MM.1S (cell line): ENCODE data around the gene TMPRSS3.

Experiments used
- DNase-seq: peaks from one replicate; pipeline ENCODE4 v3.0.0-alpha.2; 2015
- H2AFZ ChIP-seq: fragments of 300-600 bp; sonication (generic); 2 replicates; pipeline ENCODE4 v1.6.0; 2016; ENCODE audit warnings: antibody characterized with exemption, low read length
- H3F3A ChIP-seq: fragments of 300-600 bp; sonication (generic); 2 replicates; pipeline ENCODE4 v1.6.1; 2016; ENCODE audit warnings: mild to moderate bottlenecking, antibody characterized with exemption, low read length, moderate library complexity, mixed read lengths; ENCODE audit not compliant: insufficient read depth
- H3K27ac ChIP-seq: fragments of 300-600 bp; sonication (generic); 2 replicates; pipeline ENCODE4 v1.5.1; 2016; ENCODE audit warnings: mild to moderate bottlenecking, low read length
- H3K27me3 ChIP-seq: fragments of 300-600 bp; sonication (generic); replicated peaks from 2 replicates; pipeline ENCODE4 v1.6.0; 2016; ENCODE audit warnings: low read length; ENCODE audit not compliant: insufficient read depth
- H3K36me3 ChIP-seq: fragments of 300-600 bp; sonication (generic); replicated peaks from 2 replicates; pipeline ENCODE4 v1.6.1; 2016; ENCODE audit warnings: mild to moderate bottlenecking, low read length, mixed read lengths; ENCODE audit not compliant: insufficient read depth
- H3K4me1 ChIP-seq: fragments of 300-600 bp; sonication (generic); 2 replicates; pipeline ENCODE4 v1.6.1; 2016; ENCODE audit warnings: low read length, mixed read lengths
- H3K4me2 ChIP-seq: fragments of 300-600 bp; sonication (generic); 2 replicates; pipeline ENCODE4 v1.6.0; 2016; ENCODE audit warnings: low read depth, low read length
- H3K4me3 ChIP-seq: fragments of 300-600 bp; sonication (generic); 2 replicates; pipeline ENCODE4 v1.5.1; 2016; ENCODE audit warnings: low read length, mixed read lengths
- H3K79me2 ChIP-seq: fragments of 300-600 bp; sonication (generic); 2 replicates; pipeline ENCODE4 v1.6.1; 2016; ENCODE audit warnings: mixed run types, low read length, mixed read lengths
- H3K9ac ChIP-seq: fragments of 300-600 bp; sonication (generic); 2 replicates; pipeline ENCODE4 v1.6.1; 2016; ENCODE audit warnings: low read length, mixed read lengths
- H3K9me2 ChIP-seq: fragments of 300-600 bp; sonication (generic); replicated peaks from 2 replicates; pipeline ENCODE4 v1.6.1; 2016; ENCODE audit warnings: mild to moderate bottlenecking, low read length, mixed read lengths; ENCODE audit not compliant: insufficient read depth
- H3K9me3 ChIP-seq: fragments of 300-600 bp; sonication (generic); replicated peaks from 2 replicates; pipeline ENCODE4 v1.6.1; 2016; ENCODE audit warnings: mild to moderate bottlenecking, low read length, mixed read lengths; ENCODE audit not compliant: insufficient read depth
- H4K20me1 ChIP-seq: fragments of 300-600 bp; sonication (generic); 2 replicates; pipeline ENCODE4 v1.6.1; 2016; ENCODE audit warnings: mild to moderate bottlenecking, low read length, moderate library complexity, mixed read lengths; ENCODE audit not compliant: insufficient read depth
- EZH2 ChIP-seq: fragments of 300-600 bp; sonication (generic); optimal IDR thresholded peaks from 2 replicates; pipeline ENCODE3; 2017; ENCODE audit warnings: low read depth, mild to moderate bottlenecking, antibody characterized with exemption, low read length, mixed read lengths
- EZH2phosphoT487 ChIP-seq: fragments of 300-600 bp; sonication (generic); IDR thresholded peaks from 2 replicates; pipeline ENCODE4 v1.6.1; 2018; ENCODE audit warnings: antibody characterized with exemption, low read length
- TF ChIP-seq, protein P1 (sequence below): fragments of 300-600 bp; sonication (generic); IDR thresholded peaks from 2 replicates; pipeline ENCODE4 v1.5.1; 2016; ENCODE audit warnings: antibody characterized with exemption, low read length, mixed read lengths

Gene TMPRSS3

DNA sequence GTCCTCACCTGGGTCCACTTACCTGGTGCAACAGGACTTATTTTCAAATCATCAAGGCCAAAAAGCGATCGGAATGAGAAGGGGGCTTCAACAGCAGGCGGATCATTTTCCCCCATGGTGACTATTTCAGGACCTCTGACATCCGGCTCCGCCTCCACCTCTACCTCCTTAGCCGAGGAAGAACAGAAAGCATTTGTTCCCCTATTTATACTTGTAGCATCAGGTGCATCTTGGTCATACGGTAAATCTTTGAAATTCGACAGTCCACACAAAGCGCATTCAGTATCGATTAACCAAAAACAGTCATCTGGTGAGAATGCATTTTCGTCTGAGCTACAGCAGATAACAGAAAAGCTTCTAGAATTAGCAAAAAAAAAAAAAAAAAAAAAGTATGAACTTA lies 550 bp downstream of the TMPRSS3 start:
- no peak overlapping the region for H3K4me3 ChIP-seq
- H3K27me3 ChIP-seq, result peaks cover 88% of the 10 kb centered on the region
- no peak overlapping the region for H3K9ac ChIP-seq
- H3F3A ChIP-seq, result no peaks in the 10 kb centered on the region
- no peaks in the 10 kb centered on the region for H3K36me3 ChIP-seq
- TF ChIP-seq EZH2 (no peak), EZH2phosphoT487 (no peak)
- TF ChIP-seq, protein P1, sequence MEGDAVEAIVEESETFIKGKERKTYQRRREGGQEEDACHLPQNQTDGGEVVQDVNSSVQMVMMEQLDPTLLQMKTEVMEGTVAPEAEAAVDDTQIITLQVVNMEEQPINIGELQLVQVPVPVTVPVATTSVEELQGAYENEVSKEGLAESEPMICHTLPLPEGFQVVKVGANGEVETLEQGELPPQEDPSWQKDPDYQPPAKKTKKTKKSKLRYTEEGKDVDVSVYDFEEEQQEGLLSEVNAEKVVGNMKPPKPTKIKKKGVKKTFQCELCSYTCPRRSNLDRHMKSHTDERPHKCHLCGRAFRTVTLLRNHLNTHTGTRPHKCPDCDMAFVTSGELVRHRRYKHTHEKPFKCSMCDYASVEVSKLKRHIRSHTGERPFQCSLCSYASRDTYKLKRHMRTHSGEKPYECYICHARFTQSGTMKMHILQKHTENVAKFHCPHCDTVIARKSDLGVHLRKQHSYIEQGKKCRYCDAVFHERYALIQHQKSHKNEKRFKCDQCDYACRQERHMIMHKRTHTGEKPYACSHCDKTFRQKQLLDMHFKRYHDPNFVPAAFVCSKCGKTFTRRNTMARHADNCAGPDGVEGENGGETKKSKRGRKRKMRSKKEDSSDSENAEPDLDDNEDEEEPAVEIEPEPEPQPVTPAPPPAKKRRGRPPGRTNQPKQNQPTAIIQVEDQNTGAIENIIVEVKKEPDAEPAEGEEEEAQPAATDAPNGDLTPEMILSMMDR, result no peak
- no peak overlapping the region for H2AFZ ChIP-seq
- no peak for DNase-seq
- H3K4me1 ChIP-seq, result 0 out of 2 replicates have a peak, but pooled peaks cover under 1% of the 10 kb centered on the region
- H3K9me2 ChIP-seq, result no peaks in the 10 kb centered on the region
- H3K79me2 ChIP-seq, result no peaks in the 10 kb centered on the region
- H3K9me3 ChIP-seq, result no peaks in the 10 kb centered on the region
- H3K4me2 ChIP-seq, result no peak overlapping the region
- no peak overlapping the region for H3K27ac ChIP-seq
- no peaks in the 10 kb centered on the region for H4K20me1 ChIP-seq

DNA sequence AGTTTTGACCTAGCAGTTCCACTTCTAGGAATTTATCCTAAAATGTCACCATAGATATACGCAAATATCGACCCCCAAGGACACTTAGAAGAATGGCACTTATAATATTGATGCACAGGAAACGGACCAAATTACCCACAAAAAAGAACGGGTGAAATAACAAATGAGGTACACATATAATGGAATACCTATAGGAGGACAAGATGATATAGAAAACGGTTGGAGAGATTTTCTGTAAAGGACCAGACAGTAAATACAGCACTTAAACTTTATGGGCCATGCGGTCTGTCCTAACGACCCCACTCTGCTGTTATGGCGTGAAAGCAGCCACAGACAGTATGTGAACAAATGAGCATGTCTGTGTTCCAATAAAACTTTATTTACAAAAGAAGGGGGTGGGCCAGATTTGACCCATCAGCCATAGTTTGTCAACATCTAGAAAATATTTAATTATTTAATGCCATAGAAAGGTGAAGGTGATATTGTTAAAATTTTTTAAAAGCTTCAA lies 2.4 kb downstream of the TMPRSS3 start:
- H3K27me3 ChIP-seq, result peaks cover 88% of the 10 kb centered on the region
- H3K36me3 ChIP-seq, result no peaks in the 10 kb centered on the region
- H3F3A ChIP-seq, result peaks cover 6% of the 10 kb centered on the region; the same call in 1 of the 2 replicates
- H3K4me2 ChIP-seq, result no peak overlapping the region
- H2AFZ ChIP-seq, result no peak overlapping the region
- H3K79me2 ChIP-seq, result no peaks in the 10 kb centered on the region
- H3K4me3 ChIP-seq, result no peak overlapping the region
- H3K9me2 ChIP-seq, result no peaks in the 10 kb centered on the region
- H4K20me1 ChIP-seq, result no peaks in the 10 kb centered on the region
- no peak overlapping the region for H3K9ac ChIP-seq
- H3K9me3 ChIP-seq, result no peaks in the 10 kb centered on the region
- H3K27ac ChIP-seq, result no peak overlapping the region
- no peak for DNase-seq
- TF ChIP-seq EZH2 (no peak), EZH2phosphoT487 (no peak)
- TF ChIP-seq, protein P1, result no peak
- peaks cover 15% of the 10 kb centered on the region for H3K4me1 ChIP-seq

DNA sequence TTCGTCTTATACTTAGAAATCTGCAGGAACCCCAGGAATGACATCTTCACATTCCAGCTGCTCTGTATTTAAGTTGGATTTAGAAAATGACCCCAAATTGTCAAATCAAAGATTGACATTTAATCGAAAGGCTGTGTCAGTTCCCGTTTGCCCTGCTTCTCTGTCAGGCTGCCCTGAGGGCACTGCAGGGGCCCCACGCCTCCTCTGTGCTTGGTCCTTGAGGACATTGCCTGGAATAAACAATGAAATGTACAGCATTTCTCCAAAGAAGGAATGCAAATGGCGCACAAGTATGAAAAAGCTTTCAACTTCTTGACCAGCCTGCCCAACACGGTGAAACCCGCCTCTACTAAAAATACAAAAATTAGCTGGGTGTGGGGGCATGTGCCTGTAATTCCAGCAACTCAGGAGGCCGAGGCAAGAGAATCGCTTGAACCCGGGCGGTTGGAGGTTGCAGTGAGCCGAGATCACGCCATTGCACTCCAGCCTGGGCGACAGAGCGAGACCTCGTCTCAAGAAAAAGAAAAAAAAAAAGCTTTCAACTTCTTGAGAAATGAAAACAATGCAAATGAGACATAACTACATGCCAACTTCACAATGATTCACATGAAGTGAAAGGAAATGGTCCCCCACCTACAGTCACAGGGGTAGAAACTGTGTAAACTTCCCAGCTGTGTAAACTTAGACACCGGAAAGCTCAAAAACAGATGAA lies 3.0 kb downstream of the TMPRSS3 start:
- H3K4me3 ChIP-seq, result no peak overlapping the region
- H3K9me2 ChIP-seq, result no peaks in the 10 kb centered on the region
- H3F3A ChIP-seq, result peaks cover 6% of the 10 kb centered on the region; the same call in 1 of the 2 replicates
- no peaks in the 10 kb centered on the region for H3K79me2 ChIP-seq
- no peak for TF ChIP-seq EZH2phosphoT487
- TF ChIP-seq, protein P1, result no peak
- TF ChIP-seq EZH2, result no peak
- no peak for DNase-seq
- no peak overlapping the region for H3K4me2 ChIP-seq
- no peaks in the 10 kb centered on the region for H4K20me1 ChIP-seq
- H3K36me3 ChIP-seq, result no peaks in the 10 kb centered on the region
- peaks cover 20% of the 10 kb centered on the region for H3K4me1 ChIP-seq
- no peak overlapping the region for H2AFZ ChIP-seq
- peaks cover 88% of the 10 kb centered on the region for H3K27me3 ChIP-seq
- H3K9ac ChIP-seq, result no peak overlapping the region
- no peak overlapping the region for H3K27ac ChIP-seq
- H3K9me3 ChIP-seq, result no peaks in the 10 kb centered on the region
